MG63 (cell line): ENCODE data around the gene OPA1. TPM values are rescaled to one million over a fixed set of nuclear protein-coding genes. Genes with fewer than 3 reads are reported as not detected.

Experiments
- DNase-seq: peaks from one replicate; pipeline ENCODE4 v3.0.0-alpha.2; 2020
- H3K27me3 ChIP-seq: fragments of 250-450 bp; sonication (Bioruptor Pico); 2 replicates; pipeline ENCODE4 v1.5.1; 2020; ENCODE audit warnings: mild to moderate bottlenecking, moderate library complexity
- H3K36me3 ChIP-seq: fragments of 250-450 bp; sonication (Bioruptor Pico); 2 replicates; pipeline ENCODE4 v1.5.1; 2020; ENCODE audit warnings: mild to moderate bottlenecking, moderate library complexity
- H3K4me3 ChIP-seq: fragments of 250-450 bp; sonication (Bioruptor Pico); 2 replicates; pipeline ENCODE4 v1.5.1; 2020; ENCODE audit warnings: mild to moderate bottlenecking, moderate library complexity
- H3K9me3 ChIP-seq: fragments of 250-450 bp; sonication (Bioruptor Pico); 2 replicates; pipeline ENCODE4 v1.5.1; 2020; ENCODE audit warnings: mild to moderate bottlenecking, moderate library complexity
- total RNA-seq: library from RNA; depleted of rRNA; stranded (reverse); fragments of >200 nt; shearing (Covaris generic); gene quantifications from 2 replicates; pipeline ENCODE4 v1.2.3, GENCODE V29; 2014; ENCODE audit warnings: low replicate concordance

OPA1 gene
- total RNA-seq, 1 experiment from 2014 or later: 46.7 TPM

GRCh38 chr3:193620650-193621049 lies 27.6 kb downstream of the OPA1 start:
- Histone ChIP-seq H3K4me3 (no peak overlapping the region), H3K36me3 (peaks cover 53% of the 10 kb centered on the region), H3K9me3 (no peaks in the 10 kb centered on the region), H3K27me3 (no peaks in the 10 kb centered on the region)
- no peak for DNase-seq

- no peak for DNase-seq
- H3K27me3 ChIP-seq: no peaks in the 10 kb centered on the region
- H3K4me3 ChIP-seq: no peak overlapping the region
- H3K9me3 ChIP-seq: no peaks in the 10 kb centered on the region
- H3K36me3 ChIP-seq: peaks cover 54% of the 10 kb centered on the region
Measured at GRCh38 chr3:193621127-193621526, 28.1 kb downstream of the OPA1 start.

GRCh38 chr3:193630005-193630404 lies 37.0 kb downstream of the OPA1 start:
- Histone ChIP-seq H3K4me3 (no peak overlapping the region), H3K36me3 (peaks cover 30% of the 10 kb centered on the region), H3K9me3 (no peaks in the 10 kb centered on the region), H3K27me3 (no peaks in the 10 kb centered on the region)
- no peak for DNase-seq

- Histone ChIP-seq H3K9me3 (no peaks in the 10 kb centered on the region), H3K4me3 (no peak overlapping the region), H3K27me3 (no peaks in the 10 kb centered on the region), H3K36me3 (peaks cover 32% of the 10 kb centered on the region)
- no peak for DNase-seq
Measured at GRCh38 chr3:193637831-193638230, 44.8 kb downstream of the OPA1 start.

- peaks cover 42% of the 10 kb centered on the region for H3K36me3 ChIP-seq
- no peak overlapping the region for H3K4me3 ChIP-seq
- no peaks in the 10 kb centered on the region for H3K9me3 ChIP-seq
- DNase-seq: no peak
- H3K27me3 ChIP-seq: no peaks in the 10 kb centered on the region
Measured at GRCh38 chr3:193638833-193639232, 45.8 kb downstream of the OPA1 start.

GRCh38 chr3:193640165-193640715 lies 47.2 kb downstream of the OPA1 start:
- Histone ChIP-seq H3K4me3 (no peak overlapping the region), H3K36me3 (peaks cover 56% of the 10 kb centered on the region), H3K27me3 (no peaks in the 10 kb centered on the region), H3K9me3 (no peaks in the 10 kb centered on the region)
- no peak for DNase-seq

- peaks cover 60% of the 10 kb centered on the region for H3K36me3 ChIP-seq
Measured at GRCh38 chr3:193640728-193641439, 47.9 kb downstream of the OPA1 start.

GRCh38 chr3:193641440-193641775 lies 48.4 kb downstream of the OPA1 start:
- DNase-seq: no peak
- Histone ChIP-seq H3K36me3 (peaks cover 59% of the 10 kb centered on the region), H3K4me3 (no peak overlapping the region), H3K27me3 (no peaks in the 10 kb centered on the region), H3K9me3 (no peaks in the 10 kb centered on the region)

More at GRCh38 chr3:193640728-193641439, 47.9 kb downstream of the OPA1 start:
- DNase-seq: no peak
- Histone ChIP-seq H3K27me3 (no peaks in the 10 kb centered on the region), H3K4me3 (no peak overlapping the region), H3K9me3 (no peaks in the 10 kb centered on the region)

- Histone ChIP-seq H3K36me3 (peaks cover 74% of the 10 kb centered on the region), H3K4me3 (no peak overlapping the region), H3K9me3 (no peaks in the 10 kb centered on the region), H3K27me3 (no peaks in the 10 kb centered on the region)
- no peak for DNase-seq
Measured at GRCh38 chr3:193645806-193646205, 52.8 kb downstream of the OPA1 start.

- Histone ChIP-seq H3K9me3 (no peaks in the 10 kb centered on the region), H3K27me3 (no peaks in the 10 kb centered on the region), H3K4me3 (no peak overlapping the region), H3K36me3 (peaks cover 62% of the 10 kb centered on the region)
- no peak for DNase-seq
Measured at GRCh38 chr3:193648542-193649076, 55.6 kb downstream of the OPA1 start.

GRCh38 chr3:193650585-193650984 lies 57.6 kb downstream of the OPA1 start:
- peaks cover 50% of the 10 kb centered on the region for H3K36me3 ChIP-seq
- no peaks in the 10 kb centered on the region for H3K9me3 ChIP-seq
- H3K27me3 ChIP-seq: no peaks in the 10 kb centered on the region
- DNase-seq: no peak
- no peak overlapping the region for H3K4me3 ChIP-seq

GRCh38 chr3:193655831-193656433 lies 62.9 kb downstream of the OPA1 start:
- Histone ChIP-seq H3K36me3 (peaks cover 52% of the 10 kb centered on the region), H3K9me3 (no peaks in the 10 kb centered on the region)
- no peak for DNase-seq

GRCh38 chr3:193656445-193656844 lies 63.4 kb downstream of the OPA1 start:
- peaks cover 56% of the 10 kb centered on the region for H3K36me3 ChIP-seq
- H3K9me3 ChIP-seq: no peaks in the 10 kb centered on the region
- no peak overlapping the region for H3K4me3 ChIP-seq
- no peaks in the 10 kb centered on the region for H3K27me3 ChIP-seq
- DNase-seq: no peak

More at GRCh38 chr3:193655831-193656433, 62.9 kb downstream of the OPA1 start:
- Histone ChIP-seq H3K4me3 (no peak overlapping the region), H3K27me3 (no peaks in the 10 kb centered on the region)

- Histone ChIP-seq H3K9me3 (no peaks in the 10 kb centered on the region), H3K4me3 (no peak overlapping the region), H3K27me3 (no peaks in the 10 kb centered on the region), H3K36me3 (peaks cover 59% of the 10 kb centered on the region)
- DNase-seq: no peak
Measured at GRCh38 chr3:193656878-193657282, 63.9 kb downstream of the OPA1 start.

- Histone ChIP-seq H3K36me3 (peaks cover 58% of the 10 kb centered on the region), H3K27me3 (no peaks in the 10 kb centered on the region), H3K4me3 (no peak overlapping the region), H3K9me3 (no peaks in the 10 kb centered on the region)
- no peak for DNase-seq
Measured at GRCh38 chr3:193660171-193660570, 67.2 kb downstream of the OPA1 start.

- Histone ChIP-seq H3K4me3 (no peak overlapping the region), H3K36me3 (peaks cover 62% of the 10 kb centered on the region), H3K9me3 (no peaks in the 10 kb centered on the region), H3K27me3 (no peaks in the 10 kb centered on the region)
- no peak for DNase-seq
Measured at GRCh38 chr3:193660698-193661411, 67.8 kb downstream of the OPA1 start.

- no peak for DNase-seq
- Histone ChIP-seq H3K4me3 (no peak overlapping the region), H3K36me3 (peaks cover 63% of the 10 kb centered on the region), H3K27me3 (no peaks in the 10 kb centered on the region), H3K9me3 (no peaks in the 10 kb centered on the region)
Measured at GRCh38 chr3:193662757-193663322, 69.8 kb downstream of the OPA1 start.
